CD4-positive, CD25-positive, alpha-beta regulatory T cell (primary cell): Measurements from ENCODE around the gene TOM1L2. TPM values are rescaled to one million over a fixed set of nuclear protein-coding genes. Genes with fewer than 3 reads are reported as not detected.

Experiments
- ATAC-seq, 2 donors: fragments of 150-1000 bp; cut with Tn5 transposase; one replicate each; pipeline ENCODE4 v1.10.0; 2021; ENCODE audit warnings: low read depth in 2 of 2, moderate number of reproducible peaks in 2 of 2, moderate library complexity in 1 of 2
- DNase-seq, 3 donors: peaks; one replicate each; pipeline versions ENCODE4 v3.0.0 to v3.0.0-alpha.2; 2012 to 2022; ENCODE audit warnings: mixed read lengths in 1 of 3
- H3K27ac ChIP-seq: one replicate; pipeline ENCODE4 v1.7.0; 2013; ENCODE audit warnings: mild to moderate bottlenecking, low read length; ENCODE audit not compliant: insufficient read depth, poor library complexity, severe bottlenecking
- H3K27me3 ChIP-seq: one replicate; pipeline ENCODE4 v1.7.0; 2013; ENCODE audit warnings: low read length; ENCODE audit not compliant: control insufficient read depth, insufficient read depth
- H3K36me3 ChIP-seq: one replicate; pipeline ENCODE4 v1.7.0; 2013; ENCODE audit warnings: mild to moderate bottlenecking, low read length, moderate library complexity; ENCODE audit not compliant: control insufficient read depth, insufficient read depth
- H3K4me1 ChIP-seq: 2 replicates; pipeline ENCODE4 v1.7.0; 2013; ENCODE audit warnings: mild to moderate bottlenecking, low read length; ENCODE audit not compliant: insufficient read depth, control insufficient read depth, poor library complexity, severe bottlenecking
- H3K4me3 ChIP-seq: one replicate; pipeline ENCODE4 v1.7.0; 2013; ENCODE audit warnings: low read depth, mild to moderate bottlenecking, low read length, moderate library complexity
- H3K9me3 ChIP-seq, 2 experiments: 1 replicate in 1 of 2; 2 replicates in 1 of 2; pipeline ENCODE4 v1.7.0; 2013; ENCODE audit warnings: low read length in 2 of 2, mild to moderate bottlenecking in 1 of 2, moderate library complexity in 1 of 2; ENCODE audit not compliant: control insufficient read depth in 2 of 2
- H3K27ac Mint-ChIP-seq, 3 donors: one replicate each; pipeline ENCODE4 v1.8.0; 2020 to 2022; ENCODE audit warnings: mild to moderate bottlenecking in 3 of 3, mixed read lengths in 3 of 3, moderate library complexity in 2 of 3
- H3K27me3 Mint-ChIP-seq: one replicate; pipeline ENCODE4 v1.8.0; 2022; ENCODE audit warnings: mild to moderate bottlenecking, mixed read lengths
- H3K36me3 Mint-ChIP-seq: one replicate; pipeline ENCODE4 v1.8.0; 2020; ENCODE audit warnings: mixed read lengths
- H3K4me1 Mint-ChIP-seq, 4 donors: one replicate each; pipeline ENCODE4 v1.8.0; 2020 to 2022; ENCODE audit warnings: mixed read lengths in 4 of 4, mild to moderate bottlenecking in 1 of 4
- H3K4me3 Mint-ChIP-seq, 4 donors: one replicate each; pipeline ENCODE4 v1.8.0; 2020 to 2022; ENCODE audit warnings: mild to moderate bottlenecking in 4 of 4, mixed read lengths in 4 of 4, moderate library complexity in 3 of 4
- H3K9me3 Mint-ChIP-seq, 7 donors: one replicate each; pipeline ENCODE4 v1.8.0; 2020 to 2022; ENCODE audit warnings: mixed read lengths in 7 of 7, mild to moderate bottlenecking in 3 of 7, moderate library complexity in 2 of 7
- polyA plus RNA-seq, 4 donors: library from polyadenylated mRNA; unstranded; fragments of 300-500 nt; fragmentation: Illumina TruSeq; gene quantifications; one replicate each; pipeline ENCODE4 v1.2.3, GENCODE V29; 2021
- total RNA-seq: library from RNA; stranded (reverse); gene quantifications from one replicate; pipeline ENCODE4 v1.2.3, GENCODE V29; 2022

Gene TOM1L2
- total and polyA plus RNA-seq, 5 donors from 2014 or later: 4.0 to 50.8 (median 6.7) TPM

- Histone ChIP-seq H3K4me1 (peaks cover 43% of the 10 kb centered on the region), H3K27me3 (no peaks in the 10 kb centered on the region), H3K27ac (no peak overlapping the region), H3K36me3 (no peaks in the 10 kb centered on the region), H3K4me3 (no peak overlapping the region), H3K9me3 (no peaks in the 10 kb centered on the region)
- Mint-ChIP-seq H3K4me3 (peak overlapping the region in 2 of 4 donors; percentile 59 to 61), H3K4me1 (peaks cover 0 to 66% (median 39%) of the 10 kb centered on the region in 4 donors), H3K36me3 (no peaks in the 10 kb centered on the region), H3K27me3 (no peaks in the 10 kb centered on the region), H3K27ac (peak overlapping the region; percentile 71 to 90 (median 79)), H3K9me3 (no peaks in the 10 kb centered on the region)
- DNase-seq (no peak), ATAC-seq (no peak)
Measured at GRCh38 chr17:17826942-17827785, 145.0 kb downstream of the TOM1L2 start.

DNA sequence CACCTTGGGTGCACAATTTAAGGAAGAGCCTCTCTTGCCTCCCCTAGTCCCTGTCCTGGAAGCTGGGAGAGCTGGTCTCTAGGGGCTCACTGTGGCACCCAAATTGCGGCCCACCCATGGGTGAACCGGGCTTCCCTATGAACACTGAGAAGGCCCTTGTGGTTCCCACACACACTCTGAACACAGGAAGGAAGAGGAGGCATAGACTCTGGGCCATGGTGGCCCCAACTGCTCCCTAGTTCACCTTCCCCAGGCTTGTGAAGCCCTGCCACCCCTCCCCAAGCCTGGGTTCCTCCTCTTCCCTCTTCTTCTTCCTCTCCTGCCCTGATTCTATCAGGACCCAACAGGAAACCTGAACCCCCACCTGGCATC is 145.9 kb downstream of the TOM1L2 start:
- peak overlapping the region; percentile 71 to 90 (median 79) for H3K27ac Mint-ChIP-seq
- peaks cover 0 to 69% (median 44%) of the 10 kb centered on the region in 4 donors for H3K4me1 Mint-ChIP-seq
- H3K36me3 Mint-ChIP-seq: no peaks in the 10 kb centered on the region
- Histone ChIP-seq H3K36me3 (no peaks in the 10 kb centered on the region), H3K27me3 (no peaks in the 10 kb centered on the region), H3K4me1 (peaks cover 47% of the 10 kb centered on the region), H3K9me3 (no peaks in the 10 kb centered on the region), H3K4me3 (no peak overlapping the region), H3K27ac (peak overlapping the region; percentile 41)
- H3K27me3 Mint-ChIP-seq: no peaks in the 10 kb centered on the region
- H3K9me3 Mint-ChIP-seq: no peaks in the 10 kb centered on the region
- DNase-seq (no peak), ATAC-seq (no peak)
- H3K4me3 Mint-ChIP-seq: peak overlapping the region in 3 of 4 donors; percentile 41 to 61 (median 58)

- Mint-ChIP-seq H3K36me3 (no peaks in the 10 kb centered on the region), H3K27ac (peak overlapping the region in 2 of 3 donors; percentile 90), H3K4me3 (peak overlapping the region; percentile 52 to 91 (median 76)), H3K4me1 (peaks cover 0 to 78% (median 53%) of the 10 kb centered on the region in 4 donors), H3K27me3 (no peaks in the 10 kb centered on the region), H3K9me3 (no peaks in the 10 kb centered on the region)
- no peaks in the 10 kb centered on the region for H3K27me3 ChIP-seq
- peak overlapping the region; percentile 88 for H3K27ac ChIP-seq
- no peak for ATAC-seq
- no peaks in the 10 kb centered on the region for H3K36me3 ChIP-seq
- H3K4me3 ChIP-seq: no peak overlapping the region
- no peak for DNase-seq
- H3K4me1 ChIP-seq: peaks cover 55% of the 10 kb centered on the region
- no peaks in the 10 kb centered on the region for H3K9me3 ChIP-seq
Measured at GRCh38 chr17:17824783-17825614, 147.2 kb downstream of the TOM1L2 start.

GRCh38 chr17:17824119-17824782 is 147.9 kb downstream of the TOM1L2 start:
- no peaks in the 10 kb centered on the region for H3K9me3 Mint-ChIP-seq
- Histone ChIP-seq H3K9me3 (no peaks in the 10 kb centered on the region), H3K36me3 (no peaks in the 10 kb centered on the region), H3K27ac (peak overlapping the region; percentile 88), H3K4me3 (peak overlapping the region; percentile 77), H3K4me1 (peaks cover 62% of the 10 kb centered on the region), H3K27me3 (no peaks in the 10 kb centered on the region)
- H3K27me3 Mint-ChIP-seq: no peaks in the 10 kb centered on the region
- no peaks in the 10 kb centered on the region for H3K36me3 Mint-ChIP-seq
- no peak for DNase-seq
- H3K27ac Mint-ChIP-seq: peak overlapping the region in 2 of 3 donors; percentile 90 to 96
- H3K4me3 Mint-ChIP-seq: peak overlapping the region; percentile 68 to 91 (median 86)
- peaks cover 0 to 82% (median 58%) of the 10 kb centered on the region in 4 donors for H3K4me1 Mint-ChIP-seq
- ATAC-seq: peak in 1 of 2 donors; percentile 5

DNA sequence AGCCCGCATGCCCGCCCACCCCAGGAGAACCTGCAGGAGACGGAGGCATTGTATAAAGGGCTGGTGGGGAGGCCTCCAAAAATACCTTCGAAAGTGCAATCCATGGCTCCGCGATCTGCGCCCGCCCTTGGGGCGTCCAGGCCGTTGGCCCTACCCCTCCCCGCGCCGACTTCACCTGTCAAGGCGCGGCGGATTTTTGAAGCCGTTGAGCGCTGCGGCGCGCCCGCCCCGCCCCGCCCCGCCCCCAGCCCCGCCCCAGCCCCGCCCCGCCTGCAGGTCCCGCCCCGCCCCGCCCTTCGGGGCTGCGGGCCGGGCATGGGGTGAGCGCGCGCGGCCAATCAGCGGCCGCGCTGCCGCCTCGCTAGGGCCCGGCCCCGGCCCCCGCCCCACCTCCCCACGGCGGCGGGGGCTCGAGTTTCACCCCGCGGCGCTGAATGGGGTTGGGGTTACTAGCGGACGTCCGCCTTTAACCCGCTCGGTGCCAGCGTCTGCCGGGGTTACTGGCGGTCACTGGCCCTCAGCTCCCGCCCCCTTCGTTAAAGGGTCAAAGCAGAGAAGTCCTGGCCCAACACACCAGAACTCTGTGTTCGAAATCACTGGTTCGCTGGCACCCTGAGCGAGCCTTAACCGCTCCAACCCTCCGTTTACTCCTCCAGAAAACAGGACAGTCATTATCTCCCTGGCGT is 148.6 kb downstream of the TOM1L2 start:
- Mint-ChIP-seq H3K4me1 (peaks cover 0 to 87% (median 59%) of the 10 kb centered on the region in 4 donors), H3K27me3 (no peaks in the 10 kb centered on the region), H3K27ac (peak overlapping the region; percentile 71 to 96 (median 90)), H3K4me3 (peak overlapping the region; percentile 76 to 91 (median 86)), H3K9me3 (no peaks in the 10 kb centered on the region), H3K36me3 (peaks cover 4% of the 10 kb centered on the region)
- Histone ChIP-seq H3K4me3 (peak overlapping the region; percentile 77), H3K9me3 (no peaks in the 10 kb centered on the region), H3K27me3 (no peaks in the 10 kb centered on the region), H3K36me3 (no peaks in the 10 kb centered on the region), H3K4me1 (peaks cover 67% of the 10 kb centered on the region), H3K27ac (peak overlapping the region; percentile 88)
- ATAC-seq (peak; percentile 90), DNase-seq (peak; percentile 73 to 91 (median 84))

- Histone ChIP-seq H3K4me3 (peak overlapping the region; percentile 62), H3K4me1 (peaks cover 67% of the 10 kb centered on the region), H3K27me3 (no peaks in the 10 kb centered on the region), H3K9me3 (no peaks in the 10 kb centered on the region), H3K27ac (no peak overlapping the region), H3K36me3 (no peaks in the 10 kb centered on the region)
- ATAC-seq (no peak), DNase-seq (no peak)
- H3K36me3 Mint-ChIP-seq: peaks cover 5% of the 10 kb centered on the region
- peaks cover 0 to 83% (median 58%) of the 10 kb centered on the region in 4 donors for H3K4me1 Mint-ChIP-seq
- H3K27ac Mint-ChIP-seq: peak overlapping the region in 2 of 3 donors; percentile 29 to 51
- no peaks in the 10 kb centered on the region for H3K27me3 Mint-ChIP-seq
- H3K4me3 Mint-ChIP-seq: peak overlapping the region; percentile 47 to 79 (median 70)
- H3K9me3 Mint-ChIP-seq: no peaks in the 10 kb centered on the region
Measured at GRCh38 chr17:17822616-17823015, 149.6 kb downstream of the TOM1L2 start.

DNA sequence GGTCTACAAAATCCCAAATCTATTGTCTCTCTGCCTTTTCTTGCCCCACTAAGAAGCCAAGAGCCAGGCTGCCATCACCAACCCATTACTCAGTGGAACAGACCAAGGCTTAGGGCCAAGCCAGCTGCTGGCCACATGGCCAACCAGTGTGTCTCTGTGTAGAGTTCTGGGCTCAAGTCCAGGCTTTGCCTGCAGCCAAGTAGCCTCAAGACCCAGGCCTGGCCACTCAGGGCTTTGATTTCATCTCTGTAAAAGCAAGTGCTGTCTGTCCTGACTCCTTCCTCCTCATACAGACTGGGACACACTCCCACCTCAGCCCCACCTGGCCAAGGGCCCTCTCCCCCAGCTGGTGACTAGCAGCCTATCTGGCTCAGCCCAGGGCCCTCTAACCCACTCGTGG is 150.0 kb downstream of the TOM1L2 start:
- H3K27me3 ChIP-seq: no peaks in the 10 kb centered on the region
- no peak overlapping the region for H3K27ac ChIP-seq
- H3K4me1 Mint-ChIP-seq: peaks cover 0 to 83% (median 58%) of the 10 kb centered on the region in 4 donors
- H3K9me3 Mint-ChIP-seq: no peaks in the 10 kb centered on the region
- H3K36me3 ChIP-seq: no peaks in the 10 kb centered on the region
- H3K4me1 ChIP-seq: peaks cover 67% of the 10 kb centered on the region
- no peaks in the 10 kb centered on the region for H3K9me3 ChIP-seq
- peaks cover 5% of the 10 kb centered on the region for H3K36me3 Mint-ChIP-seq
- H3K27ac Mint-ChIP-seq: peak overlapping the region in 2 of 3 donors; percentile 49 to 51
- peak overlapping the region; percentile 29 to 80 (median 78) for H3K4me3 Mint-ChIP-seq
- DNase-seq (no peak), ATAC-seq (no peak)
- H3K27me3 Mint-ChIP-seq: no peaks in the 10 kb centered on the region
- no peak overlapping the region for H3K4me3 ChIP-seq
